ENCODE results near the gene RAI14.

Gene RAI14

DNA sequence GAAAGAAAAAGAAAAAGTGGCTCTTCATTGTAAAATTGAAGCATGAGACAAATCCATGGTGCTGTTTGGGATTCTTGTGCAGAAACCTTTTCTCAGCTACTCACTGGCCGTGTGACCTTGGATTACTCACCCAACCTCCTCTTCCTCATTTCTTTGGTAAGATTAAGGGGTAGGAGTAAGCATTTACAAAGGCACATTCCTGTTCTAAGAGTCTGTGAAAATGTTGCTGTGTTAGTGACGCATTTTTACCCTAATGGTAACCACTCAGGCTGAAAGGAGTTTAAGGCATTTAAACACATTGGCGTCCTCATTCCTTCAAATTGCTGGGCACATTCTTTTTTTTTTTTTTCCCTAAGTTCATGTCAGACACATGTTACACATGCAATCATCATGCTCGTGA, 4.3 kb downstream of the RAI14 start:
- Histone ChIP-seq H3K27me3 (no peaks in the 10 kb centered on the region), H3K9me3 (no peaks in the 10 kb centered on the region), H3K4me3 (no peak overlapping the region), H3K36me3 (no peaks in the 10 kb centered on the region), H3K27ac (no peak overlapping the region), H3K4me1 (peaks cover 0 to 23% (median 10%) of the 10 kb centered on the region in 4 donors)
- TF ChIP-seq, protein P1, sequence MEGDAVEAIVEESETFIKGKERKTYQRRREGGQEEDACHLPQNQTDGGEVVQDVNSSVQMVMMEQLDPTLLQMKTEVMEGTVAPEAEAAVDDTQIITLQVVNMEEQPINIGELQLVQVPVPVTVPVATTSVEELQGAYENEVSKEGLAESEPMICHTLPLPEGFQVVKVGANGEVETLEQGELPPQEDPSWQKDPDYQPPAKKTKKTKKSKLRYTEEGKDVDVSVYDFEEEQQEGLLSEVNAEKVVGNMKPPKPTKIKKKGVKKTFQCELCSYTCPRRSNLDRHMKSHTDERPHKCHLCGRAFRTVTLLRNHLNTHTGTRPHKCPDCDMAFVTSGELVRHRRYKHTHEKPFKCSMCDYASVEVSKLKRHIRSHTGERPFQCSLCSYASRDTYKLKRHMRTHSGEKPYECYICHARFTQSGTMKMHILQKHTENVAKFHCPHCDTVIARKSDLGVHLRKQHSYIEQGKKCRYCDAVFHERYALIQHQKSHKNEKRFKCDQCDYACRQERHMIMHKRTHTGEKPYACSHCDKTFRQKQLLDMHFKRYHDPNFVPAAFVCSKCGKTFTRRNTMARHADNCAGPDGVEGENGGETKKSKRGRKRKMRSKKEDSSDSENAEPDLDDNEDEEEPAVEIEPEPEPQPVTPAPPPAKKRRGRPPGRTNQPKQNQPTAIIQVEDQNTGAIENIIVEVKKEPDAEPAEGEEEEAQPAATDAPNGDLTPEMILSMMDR (IDR thresholded peaks at IDR 0.05), result no peak
- intact Hi-C loops (cut with DNase I; ENCODE audit: low total_unique reads), result no loop called here
- DNase-seq, result no peak

DNA sequence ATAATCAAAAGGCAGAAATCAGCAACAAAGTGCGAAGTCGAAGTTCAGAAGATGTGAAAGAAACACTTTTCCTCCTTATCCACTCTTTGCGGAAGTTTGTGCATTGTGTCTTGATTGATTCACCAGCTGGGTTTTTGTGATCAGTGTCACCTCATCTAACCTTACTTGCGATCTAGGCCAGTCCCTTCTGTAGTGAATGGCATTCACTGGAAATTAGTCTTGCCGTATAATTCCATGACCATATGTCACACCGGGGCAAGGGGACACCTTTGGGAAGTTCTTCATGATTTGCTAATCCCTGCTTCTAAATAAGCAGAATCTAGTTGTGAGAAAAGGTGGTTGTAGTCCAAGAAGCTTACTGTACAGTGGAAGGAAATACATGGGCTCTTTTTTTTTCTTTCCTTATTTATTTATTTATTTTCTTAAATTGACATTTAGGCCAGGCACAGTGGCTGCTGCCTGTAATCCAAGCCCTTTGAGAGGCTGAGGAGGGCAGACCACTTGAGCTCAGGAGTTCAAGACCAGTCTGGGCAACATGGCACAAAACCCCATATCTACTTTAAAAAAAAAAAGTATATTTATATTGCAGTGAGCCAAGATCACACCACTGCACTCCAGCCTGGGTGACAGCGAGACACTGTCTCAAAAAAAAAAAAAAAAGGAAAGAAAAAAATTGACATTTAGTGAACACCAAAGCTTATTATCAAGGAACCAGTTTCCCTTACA, 7.8 kb downstream of the RAI14 start:
- Histone ChIP-seq H3K27me3 (no peaks in the 10 kb centered on the region), H3K4me3 (no peak overlapping the region), H3K36me3 (no peaks in the 10 kb centered on the region), H3K27ac (no peak overlapping the region), H3K9me3 (no peaks in the 10 kb centered on the region), H3K4me1 (peaks cover 0 to 15% (median 2%) of the 10 kb centered on the region in 4 donors)
- TF ChIP-seq, protein P1 (IDR thresholded peaks at IDR 0.05), result no peak
- DNase-seq, result no peak
- intact Hi-C loops (cut with DNase I; ENCODE audit: low total_unique reads), result no loop called here

DNA sequence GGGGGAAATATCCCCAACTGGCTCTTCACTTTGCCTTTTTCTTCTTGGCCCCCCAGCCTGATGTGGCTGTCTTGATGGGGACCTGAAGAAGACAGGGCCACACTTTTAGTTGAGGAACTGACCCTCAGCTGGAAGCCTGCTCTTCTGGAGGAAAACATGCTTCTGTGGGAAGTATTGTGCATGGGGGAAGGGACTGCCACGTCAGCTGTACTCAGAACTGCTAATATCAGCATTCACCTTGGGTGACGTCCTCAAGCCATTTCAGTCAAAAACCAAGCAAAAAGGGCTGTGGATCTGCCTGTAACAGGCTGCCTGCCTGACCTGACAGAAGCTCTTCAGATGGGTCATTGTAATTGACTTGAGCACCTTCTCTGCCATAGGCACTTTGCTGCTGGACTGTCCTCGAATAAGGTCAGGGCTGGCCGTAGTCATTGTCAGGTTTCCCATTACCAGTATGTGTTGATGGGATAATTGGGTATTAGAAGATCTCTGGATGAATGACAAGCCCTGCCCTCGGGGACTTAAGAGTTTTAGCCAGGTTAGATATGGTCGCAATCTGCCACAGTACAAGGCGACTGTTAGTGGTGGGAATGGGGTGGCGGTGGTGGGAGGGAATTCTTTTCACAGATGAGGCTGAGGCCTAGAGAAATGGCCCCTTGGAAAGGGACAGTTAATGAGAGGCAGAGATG, 10.4 kb downstream of the RAI14 start:
- H3K4me1 ChIP-seq, result peaks cover 0 to 32% (median 7%) of the 10 kb centered on the region in 4 donors
- H3K36me3 ChIP-seq, result no peaks in the 10 kb centered on the region
- no peak overlapping the region for H3K27ac ChIP-seq
- H3K4me3 ChIP-seq, result no peak overlapping the region
- TF ChIP-seq, protein P1 (IDR thresholded peaks at IDR 0.05), result no peak
- intact Hi-C loops (cut with DNase I; ENCODE audit: low total_unique reads), result no loop called here
- H3K27me3 ChIP-seq, result no peaks in the 10 kb centered on the region
- no peaks in the 10 kb centered on the region for H3K9me3 ChIP-seq
- DNase-seq, result no peak

DNA sequence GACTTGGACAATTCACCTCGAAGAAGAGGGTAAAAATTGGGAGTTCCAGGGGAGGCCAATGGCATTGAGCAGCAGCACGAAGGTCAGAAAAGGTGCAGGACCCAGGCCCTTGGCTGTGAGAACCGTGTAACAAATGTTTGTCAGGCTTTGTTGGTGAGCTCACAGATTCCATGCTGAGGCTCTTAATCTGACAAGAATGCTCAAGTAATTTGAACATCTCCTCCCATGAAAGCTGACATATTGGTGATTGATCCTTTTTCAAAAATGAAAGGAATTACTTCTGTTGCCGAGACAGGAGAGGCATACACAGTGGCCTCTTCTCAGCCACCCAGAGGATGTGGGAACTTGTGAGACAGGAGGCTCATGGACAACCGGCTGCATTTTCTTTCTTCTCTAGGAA, 11.6 kb downstream of the RAI14 start:
- no peaks in the 10 kb centered on the region for H3K36me3 ChIP-seq
- TF ChIP-seq, protein P1 (IDR thresholded peaks at IDR 0.05), result no peak
- DNase-seq, result no peak
- H3K4me3 ChIP-seq, result no peak overlapping the region
- peaks cover 0 to 36% (median 7%) of the 10 kb centered on the region in 4 donors for H3K4me1 ChIP-seq
- H3K9me3 ChIP-seq, result no peaks in the 10 kb centered on the region
- H3K27me3 ChIP-seq, result no peaks in the 10 kb centered on the region
- no peak overlapping the region for H3K27ac ChIP-seq
- intact Hi-C loops (cut with DNase I; ENCODE audit: low total_unique reads), result no loop called here

DNA sequence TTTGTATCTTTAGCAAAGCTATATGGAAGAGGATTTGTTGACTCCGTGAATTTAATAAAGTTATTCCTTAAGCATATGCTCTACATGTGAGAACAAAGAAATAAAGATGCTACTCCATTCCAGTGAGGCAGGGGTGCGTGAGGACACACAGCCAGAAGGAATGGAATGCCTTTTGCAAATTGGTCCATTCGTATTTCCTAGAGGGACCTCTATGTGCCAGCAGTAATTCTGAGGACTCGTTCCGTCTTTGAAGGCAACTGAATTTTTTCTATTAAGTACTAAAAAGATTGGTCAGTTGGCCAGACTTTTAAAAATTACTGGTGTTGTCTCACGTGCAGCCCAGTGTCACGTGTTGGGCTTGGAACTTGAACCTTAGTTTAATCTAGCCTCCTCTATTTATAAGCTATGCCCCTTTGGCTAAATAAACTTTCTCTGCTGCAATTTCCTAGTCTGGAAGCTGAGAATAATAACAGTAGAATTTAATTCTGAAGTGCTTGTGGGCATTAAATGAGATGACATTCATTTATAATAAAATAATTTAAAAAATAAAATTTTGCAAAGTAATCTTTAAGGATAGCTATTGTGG, 13.9 kb downstream of the RAI14 start:
- H3K4me3 ChIP-seq, result peak overlapping the region in 1 of 2 donors; percentile 2
- H3K36me3 ChIP-seq, result no peaks in the 10 kb centered on the region
- TF ChIP-seq, protein P1 (IDR thresholded peaks at IDR 0.05), result no peak
- peak in 1 of 2 donors; percentile 69 for DNase-seq
- H3K27ac ChIP-seq, result no peak overlapping the region
- H3K9me3 ChIP-seq, result no peaks in the 10 kb centered on the region
- intact Hi-C loops (cut with DNase I; ENCODE audit: low total_unique reads), result no loop called here
- H3K27me3 ChIP-seq, result no peaks in the 10 kb centered on the region
- peaks cover 0 to 59% (median 17%) of the 10 kb centered on the region in 4 donors for H3K4me1 ChIP-seq

All from tibial artery (tissue), 4 donors.